Measurements from ENCODE around the gene TNFRSF18.
"Not testable (repeated sequence)": the region's sequence is repeated elsewhere in the genome, so short reads cannot be mapped to it uniquely, and the experiment has no call there.

TNFRSF18 gene, protein sequence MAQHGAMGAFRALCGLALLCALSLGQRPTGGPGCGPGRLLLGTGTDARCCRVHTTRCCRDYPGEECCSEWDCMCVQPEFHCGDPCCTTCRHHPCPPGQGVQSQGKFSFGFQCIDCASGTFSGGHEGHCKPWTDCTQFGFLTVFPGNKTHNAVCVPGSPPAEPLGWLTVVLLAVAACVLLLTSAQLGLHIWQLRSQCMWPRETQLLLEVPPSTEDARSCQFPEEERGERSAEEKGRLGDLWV

DNA sequence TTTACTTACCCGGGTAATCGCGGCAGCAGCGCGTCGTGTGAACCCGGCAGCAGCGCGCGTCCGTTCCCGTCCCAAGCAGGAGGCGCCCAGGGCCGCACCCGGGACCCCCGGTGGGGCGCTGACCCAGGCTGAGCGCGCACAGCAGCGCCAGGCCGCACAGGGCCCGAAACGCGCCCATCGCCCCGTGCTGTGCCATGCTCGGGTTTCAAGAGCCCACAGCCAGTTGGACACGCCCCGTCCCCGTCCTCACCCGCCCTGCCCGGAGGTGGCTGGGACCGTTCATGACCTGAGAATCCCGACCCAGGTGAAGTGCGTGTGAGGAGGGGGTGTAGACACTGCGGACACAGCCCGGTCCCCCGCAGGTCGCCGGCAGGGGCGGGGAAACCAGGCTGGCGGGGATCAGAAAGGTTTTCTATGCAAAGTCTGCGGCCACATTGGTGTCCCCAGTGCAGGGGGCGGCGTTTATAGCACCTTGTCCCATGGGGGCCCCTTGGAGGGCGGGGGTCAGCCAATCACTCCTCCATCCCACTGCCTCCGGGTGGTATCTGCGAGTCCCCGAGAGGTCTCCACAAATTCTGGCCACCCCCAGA lies at the start of gene TNFRSF18:
TNFRSF18 (minus strand) TSS at position 217 of the 590 bp plus-strand sequence; CDS start at position 196, 21 bp downstream.
- no peak for FAIRE-seq
- DNase-seq (ENCODE audit: insufficient read length, low spot score) = no peak

DNA sequence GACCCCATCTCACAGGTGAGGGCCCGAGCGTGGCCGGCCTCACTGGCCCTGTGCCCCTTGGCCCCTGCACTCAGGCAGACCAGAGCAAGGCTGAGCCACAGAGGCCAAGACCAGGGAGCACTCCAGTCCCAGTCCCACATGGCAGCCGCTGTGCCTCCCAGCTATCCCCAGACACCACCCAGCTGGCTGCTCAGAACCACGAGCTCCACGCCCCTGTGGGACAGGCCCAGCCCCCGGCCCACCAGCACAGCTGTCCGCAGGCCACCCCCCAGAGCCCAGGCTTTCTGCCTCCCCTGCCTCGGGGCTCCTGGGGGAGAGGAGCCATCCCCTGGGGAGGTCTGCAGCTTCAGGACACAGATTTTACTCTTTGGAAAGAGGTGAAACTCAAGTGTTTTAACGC lies 49.2 kb upstream of the TNFRSF18 start:
- FAIRE-seq (no peak), DNase-seq (ENCODE audit: insufficient read length, low spot score) (no peak)

DNA sequence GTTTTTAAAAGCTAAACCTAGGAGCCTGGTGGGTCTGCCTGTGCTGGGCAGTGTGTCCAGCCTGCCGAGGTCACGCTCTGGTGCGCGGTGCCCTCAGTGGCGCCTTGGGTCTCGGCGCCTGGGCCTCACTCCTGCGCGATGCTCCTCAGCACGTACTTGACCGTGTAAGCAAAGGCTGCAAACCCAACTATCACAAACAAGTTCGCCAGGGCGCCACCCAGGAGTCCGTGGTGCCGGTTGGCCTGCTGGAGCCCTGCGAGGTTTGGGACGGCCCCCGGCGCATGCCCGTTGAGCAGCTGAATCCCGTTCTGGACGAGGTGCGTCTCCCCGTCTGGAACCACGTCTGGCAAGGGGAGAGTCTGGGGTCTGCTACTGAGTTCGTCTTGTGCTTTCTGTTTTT lies 48.7 kb upstream of the TNFRSF18 start:
- DNase-seq (ENCODE audit: insufficient read length, low spot score) (no peak), FAIRE-seq (no peak)

DNA sequence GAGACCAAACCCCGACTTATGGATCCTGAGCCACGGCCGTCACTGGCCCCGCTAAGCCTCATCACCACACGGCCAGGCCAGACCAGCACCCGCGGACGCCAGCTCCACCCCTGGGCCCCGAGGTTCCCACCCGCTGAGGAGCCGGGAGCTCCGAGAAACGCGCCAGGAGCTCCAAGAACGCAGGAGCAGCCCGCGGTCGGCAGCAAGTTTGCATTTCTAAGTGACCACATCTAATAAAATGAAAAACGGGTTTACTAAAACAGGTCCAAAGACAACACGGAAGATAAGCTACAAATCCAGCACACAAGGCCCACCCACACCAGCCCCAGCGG lies 48.2 kb upstream of the TNFRSF18 start:
- no peak for FAIRE-seq
- no peak for DNase-seq (ENCODE audit: insufficient read length, low spot score)

- DNase-seq (ENCODE audit: insufficient read length, low spot score) (no peak), FAIRE-seq (no peak)
Measured at GRCh38 chr1:1253972-1254666, 47.7 kb upstream of the TNFRSF18 start.

DNA sequence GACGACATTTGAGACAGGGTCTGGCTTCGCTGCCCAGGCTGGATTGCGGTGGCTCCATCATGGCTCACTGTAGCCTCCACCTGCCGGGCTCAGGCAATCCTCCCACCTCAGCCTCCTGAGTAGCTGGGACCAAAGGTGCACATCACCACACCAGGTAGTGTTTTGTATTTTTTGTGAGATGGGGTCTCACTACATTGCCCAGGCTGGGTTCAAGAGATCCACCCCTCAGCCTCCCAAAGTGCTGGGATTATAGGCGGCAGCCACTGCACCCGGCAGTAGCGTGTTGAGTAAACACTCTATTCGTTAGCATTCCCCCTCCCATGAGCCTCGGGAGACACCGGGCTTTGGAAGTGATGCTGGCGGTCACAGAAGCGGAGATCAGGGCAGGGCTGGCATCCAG lies 46.9 kb upstream of the TNFRSF18 start:
- FAIRE-seq (no peak), DNase-seq (ENCODE audit: insufficient read length, low spot score) (no peak)

DNA sequence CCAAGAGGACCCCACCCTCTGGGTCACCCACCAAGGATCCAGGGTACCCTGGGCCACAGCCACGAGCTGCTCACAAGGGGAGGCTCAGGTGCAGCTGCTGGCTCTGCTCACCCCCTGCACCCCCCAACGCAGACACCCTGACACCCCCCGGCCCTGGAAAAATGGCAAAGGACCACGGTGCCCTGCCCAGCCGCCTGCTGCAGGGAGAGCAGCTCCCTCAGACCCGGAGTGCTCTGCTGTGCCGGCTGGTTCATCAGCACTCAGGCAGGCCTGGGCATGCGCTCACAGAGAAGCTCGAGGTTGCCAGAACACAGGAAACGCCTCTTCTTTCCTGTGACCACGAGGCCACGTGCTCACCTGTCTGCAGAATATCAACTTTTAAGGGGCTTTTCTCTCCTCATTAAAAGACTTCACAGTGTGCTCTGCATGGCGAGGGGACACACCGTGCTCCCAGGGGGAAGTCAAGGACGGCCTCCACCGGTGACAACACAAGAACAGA lies 44.4 kb upstream of the TNFRSF18 start:
- DNase-seq (ENCODE audit: insufficient read length, low spot score) (peak; percentile 33), FAIRE-seq (peak; percentile 20)

- DNase-seq (ENCODE audit: insufficient read length, low spot score) = not testable (repeated sequence)
- FAIRE-seq = peak; percentile 51
Measured at GRCh38 chr1:1248009-1248913, 41.9 kb upstream of the TNFRSF18 start.

DNA sequence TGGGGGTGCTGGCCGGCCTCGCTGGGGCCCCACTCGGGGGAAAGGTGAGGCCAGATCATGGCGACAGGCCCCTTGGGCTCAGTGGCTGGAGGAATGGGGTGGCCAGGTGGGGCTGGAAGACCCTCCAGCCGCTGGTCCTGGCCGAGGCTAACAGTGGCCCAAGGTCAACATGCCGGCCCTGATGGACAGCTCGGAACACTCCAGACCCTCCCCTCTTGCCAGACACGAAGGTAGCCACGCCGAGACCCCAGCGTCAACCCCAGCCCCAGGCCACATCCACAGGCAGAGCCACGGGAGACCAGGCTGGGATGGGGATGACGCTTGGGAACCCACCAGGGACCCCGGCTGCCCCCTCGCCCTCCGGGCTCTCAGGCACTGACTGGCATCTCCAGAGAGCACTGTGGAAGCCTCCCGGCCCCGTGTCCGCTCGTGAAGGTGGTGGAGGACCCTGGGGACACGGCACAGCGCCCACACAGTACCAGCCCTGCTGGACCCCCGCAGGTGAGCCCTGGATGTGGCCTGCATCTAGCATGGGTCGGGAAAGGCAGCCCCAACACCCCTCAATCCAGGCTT lies 41.0 kb upstream of the TNFRSF18 start:
- no peak for DNase-seq (ENCODE audit: insufficient read length, low spot score)

DNA sequence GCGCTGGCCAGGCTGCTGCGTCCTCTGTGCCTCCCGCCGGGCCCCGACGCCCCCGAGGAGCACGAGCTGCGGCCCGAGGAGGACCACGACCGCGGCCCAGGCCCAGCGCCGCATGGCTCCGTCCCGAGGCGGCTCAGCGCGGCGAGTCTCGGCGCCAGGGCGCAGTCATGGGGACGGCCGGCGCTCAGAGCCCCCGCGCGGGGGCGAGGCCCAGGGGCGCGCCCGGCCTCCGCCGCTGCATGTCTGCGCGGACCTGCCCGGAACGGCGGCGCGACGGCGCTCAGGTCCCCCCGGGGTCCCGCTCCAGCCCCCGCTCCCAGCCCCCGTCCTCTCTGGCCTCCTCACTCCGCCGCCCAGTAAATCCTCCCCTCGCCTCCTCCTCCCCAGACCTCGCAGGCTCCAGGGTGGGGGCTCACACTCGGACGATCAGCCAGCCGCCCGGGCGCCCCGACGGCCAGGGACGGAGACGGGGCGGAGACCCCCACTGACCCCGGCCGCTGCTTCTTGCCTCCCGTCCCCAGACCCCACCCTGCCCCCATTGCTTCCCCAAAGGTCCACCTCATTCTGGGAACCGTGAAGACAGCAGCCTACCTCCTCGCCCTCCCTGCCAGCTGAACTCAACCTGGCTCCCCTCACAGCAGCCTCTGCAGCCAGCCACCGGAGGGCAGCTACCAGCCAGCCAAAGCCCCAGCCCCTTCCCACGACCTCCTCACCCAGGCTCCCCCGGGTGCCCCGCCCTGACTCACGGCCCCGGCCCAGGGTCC lies 40.4 kb upstream of the TNFRSF18 start, which contains the start of gene C1QTNF12:
C1QTNF12 (minus strand) TSS at position 146 of the 764 bp plus-strand sequence; CDS start at position 114, 32 bp downstream.
- no peak for FAIRE-seq
- DNase-seq (ENCODE audit: insufficient read length, low spot score) = no peak

More for the DNA sequence above, 41.0 kb upstream of the TNFRSF18 start:
- FAIRE-seq = no peak

- no peak for DNase-seq (ENCODE audit: insufficient read length, low spot score)
- no peak for FAIRE-seq
Measured at GRCh38 chr1:1245817-1246576, 39.6 kb upstream of the TNFRSF18 start.

GRCh38 chr1:1245178-1245816 lies 38.9 kb upstream of the TNFRSF18 start:
- DNase-seq (ENCODE audit: insufficient read length, low spot score) (no peak), FAIRE-seq (no peak)

- DNase-seq (ENCODE audit: insufficient read length, low spot score) (no peak), FAIRE-seq (no peak)
Measured at GRCh38 chr1:1244192-1244811, 37.9 kb upstream of the TNFRSF18 start.

DNA sequence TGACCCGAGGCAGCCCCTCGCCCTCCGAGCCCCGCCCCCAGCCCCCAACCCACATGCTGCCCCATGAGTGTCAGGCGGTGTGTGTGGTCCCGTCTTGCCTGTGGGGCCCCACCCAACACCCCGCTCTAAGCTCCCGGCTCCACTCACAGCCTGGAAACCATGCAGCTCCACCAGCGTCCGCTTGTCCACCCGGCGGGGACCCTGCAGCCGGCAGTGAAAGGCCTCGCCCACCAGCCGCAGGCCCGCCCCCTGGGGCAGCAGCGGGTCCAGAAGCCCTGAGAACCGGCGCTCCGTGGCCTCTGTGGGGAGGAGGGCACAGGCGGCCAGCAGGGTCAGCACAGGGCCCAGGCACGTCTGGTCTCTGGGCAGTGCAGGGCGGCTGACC lies 37.4 kb upstream of the TNFRSF18 start:
- DNase-seq (ENCODE audit: insufficient read length, low spot score) (no peak), FAIRE-seq (no peak)

DNA sequence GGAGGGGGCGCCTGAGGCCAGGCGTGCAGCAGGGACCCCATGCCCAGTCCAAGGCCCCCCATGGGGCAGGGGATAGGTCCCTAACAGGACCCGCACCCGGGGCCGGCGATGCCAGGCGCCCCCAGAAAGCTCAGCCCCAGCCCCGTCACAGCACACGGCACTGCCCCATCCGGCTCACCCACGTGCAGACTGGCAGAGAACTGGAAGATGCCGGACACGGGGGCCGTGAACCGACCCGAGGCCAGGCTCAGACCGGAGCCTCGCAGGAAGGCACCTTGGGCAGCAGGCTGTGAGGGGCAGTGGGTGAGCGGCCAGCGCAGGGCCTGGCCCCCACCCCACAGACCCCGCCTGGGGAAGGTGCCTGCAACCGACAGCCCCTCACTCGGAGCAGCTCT lies 36.9 kb upstream of the TNFRSF18 start:
- no peak for DNase-seq (ENCODE audit: insufficient read length, low spot score)

GRCh38 chr1:1242461-1243265 lies 36.3 kb upstream of the TNFRSF18 start:
- no peak for DNase-seq (ENCODE audit: insufficient read length, low spot score)
- FAIRE-seq = no peak

More for the DNA sequence above, 36.9 kb upstream of the TNFRSF18 start:
- no peak for FAIRE-seq

- FAIRE-seq (no peak), DNase-seq (ENCODE audit: insufficient read length, low spot score) (no peak)
Measured at GRCh38 chr1:1241588-1242219, 35.3 kb upstream of the TNFRSF18 start.

All from HTR-8/SVneo (cell line).